NCI-H748 (cell line): Measurements from ENCODE around the gene CLTC.
"Not testable (repeated sequence)": the region's sequence is repeated elsewhere in the genome, so short reads cannot be mapped to it uniquely, and the experiment has no call there.

Source experiments
- DNase-seq: peaks from one replicate; lab custom pipeline; 2025; ENCODE audit not compliant: unreplicated experiment; lab: John Stamatoyannopoulos, UW

The CLTC gene

DNA sequence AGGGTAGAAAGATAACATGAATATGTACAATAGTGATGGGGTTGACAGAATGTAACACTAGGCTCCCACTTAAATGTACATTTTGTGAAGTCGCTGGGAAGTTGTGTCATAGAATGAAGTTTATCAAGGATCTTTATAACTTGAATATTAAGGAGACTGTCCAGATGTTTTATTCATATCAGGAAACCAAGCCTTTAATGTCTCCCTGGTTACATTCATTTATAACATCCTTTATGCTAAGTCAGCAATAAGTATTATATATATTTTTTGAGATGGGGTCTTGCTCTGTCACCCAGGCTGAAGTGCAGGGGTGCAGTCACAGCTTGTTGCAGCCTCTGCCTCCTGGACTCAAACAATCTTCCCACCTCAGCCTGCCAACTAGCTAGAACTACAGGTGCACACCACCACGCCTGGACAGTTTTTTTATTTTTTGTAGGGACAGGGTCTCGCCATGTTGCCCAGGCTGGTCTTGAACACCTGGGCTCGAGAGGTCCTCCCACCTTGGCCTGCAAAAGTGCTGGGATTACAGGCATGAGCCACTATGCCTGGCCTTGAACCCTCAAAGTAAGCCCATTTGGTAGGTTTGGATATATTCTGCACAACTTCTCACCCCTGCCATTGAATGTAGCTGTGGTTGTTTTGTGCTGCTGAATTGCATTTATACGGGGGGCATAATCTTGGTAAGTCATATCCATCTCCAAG lies 14.1 kb downstream of the CLTC start:
- DNase-seq, result no peak

DNA sequence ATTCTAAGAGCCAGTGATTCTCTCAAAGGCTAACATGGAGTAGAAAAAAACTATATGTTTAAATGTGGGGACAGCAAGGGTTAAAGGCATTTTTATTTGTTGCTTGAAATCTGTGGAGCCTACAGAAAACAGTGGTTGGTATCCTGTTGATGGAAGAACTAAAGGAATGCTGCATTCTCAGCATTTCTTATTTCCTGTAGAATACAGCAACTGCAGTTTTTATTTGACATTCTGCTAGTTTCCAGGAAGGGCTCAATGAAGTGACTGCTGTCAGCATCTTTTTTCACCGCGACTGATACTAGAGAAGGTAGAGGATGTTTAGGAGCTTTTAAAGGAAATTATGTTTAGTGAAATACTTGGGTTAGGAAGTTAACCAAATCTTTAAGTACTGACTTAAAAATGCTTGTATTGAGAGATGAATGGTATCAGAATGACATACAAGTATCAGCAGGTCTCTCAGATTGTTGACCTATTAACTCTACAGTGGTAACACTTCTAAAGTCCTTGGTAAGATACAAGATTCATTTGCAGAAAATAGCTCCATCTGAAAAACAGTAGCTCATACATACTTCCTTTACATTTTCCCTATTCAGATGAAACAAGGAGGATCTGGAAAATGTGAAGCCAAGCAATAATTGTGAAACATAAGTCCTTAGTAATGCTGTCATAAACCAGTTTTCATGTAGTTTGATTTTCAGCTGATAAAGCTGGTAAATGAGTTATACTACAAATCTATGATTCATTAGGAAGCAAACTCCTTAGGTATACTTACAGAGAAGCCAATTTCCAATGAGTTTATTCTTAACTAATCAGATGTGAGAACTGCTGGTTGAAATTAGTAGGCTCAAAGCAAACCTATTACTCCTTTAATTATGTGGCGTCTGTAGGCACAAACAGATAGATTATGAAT lies 15.2 kb downstream of the CLTC start:
- no peak for DNase-seq

DNA sequence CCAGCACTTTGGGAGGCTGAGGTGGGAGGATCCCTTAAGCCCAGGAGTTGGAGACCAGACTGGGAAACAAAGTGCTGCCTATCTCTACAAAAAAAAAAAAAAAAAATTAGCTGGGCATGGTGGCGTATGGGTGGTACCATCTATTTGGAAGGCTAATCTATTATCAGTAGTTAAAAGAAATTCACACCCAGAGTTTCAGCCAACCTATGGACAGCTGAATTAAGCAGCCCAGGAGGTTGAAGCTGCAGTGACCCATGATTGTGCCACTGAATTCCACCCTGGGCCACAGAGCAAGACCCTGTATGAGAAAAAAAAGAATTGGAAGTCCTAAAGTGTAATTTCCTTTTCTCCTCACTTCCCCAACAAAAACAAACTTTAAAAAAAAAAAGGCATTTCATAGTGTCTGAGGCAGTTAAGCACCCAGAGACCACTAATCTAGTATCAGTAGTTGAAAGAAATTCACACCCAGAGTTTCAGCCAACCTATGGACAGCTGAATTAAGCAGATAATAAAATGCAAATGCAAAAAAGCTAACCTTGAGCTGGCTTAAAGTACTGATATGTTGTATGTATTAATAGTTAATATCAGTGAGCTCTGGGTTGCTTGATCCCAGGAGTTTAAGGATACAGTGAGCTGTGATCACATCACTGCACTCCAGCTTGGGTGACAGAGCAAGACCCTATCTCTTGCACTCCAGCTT lies 18.1 kb downstream of the CLTC start:
- no peak for DNase-seq

DNA sequence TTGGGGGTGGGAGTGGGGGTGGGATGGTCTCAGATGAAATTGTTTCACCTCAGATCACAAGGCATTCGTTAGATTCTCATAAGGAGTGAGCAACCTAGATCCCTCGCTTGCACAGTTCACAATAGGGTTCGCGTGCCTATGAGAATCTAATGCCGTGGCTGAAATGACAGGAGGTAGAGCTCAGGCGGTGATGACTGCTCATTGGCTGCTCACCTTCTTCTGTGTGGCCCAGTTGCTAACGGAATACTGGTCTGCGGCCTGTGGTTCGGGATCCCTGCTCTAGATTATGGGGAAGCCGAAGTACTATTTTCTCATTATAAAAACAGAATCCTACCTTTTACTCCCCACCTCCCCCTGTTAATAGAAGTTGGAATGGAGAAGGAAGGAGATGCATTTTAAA lies 18.9 kb downstream of the CLTC start:
- no peak for DNase-seq

DNA sequence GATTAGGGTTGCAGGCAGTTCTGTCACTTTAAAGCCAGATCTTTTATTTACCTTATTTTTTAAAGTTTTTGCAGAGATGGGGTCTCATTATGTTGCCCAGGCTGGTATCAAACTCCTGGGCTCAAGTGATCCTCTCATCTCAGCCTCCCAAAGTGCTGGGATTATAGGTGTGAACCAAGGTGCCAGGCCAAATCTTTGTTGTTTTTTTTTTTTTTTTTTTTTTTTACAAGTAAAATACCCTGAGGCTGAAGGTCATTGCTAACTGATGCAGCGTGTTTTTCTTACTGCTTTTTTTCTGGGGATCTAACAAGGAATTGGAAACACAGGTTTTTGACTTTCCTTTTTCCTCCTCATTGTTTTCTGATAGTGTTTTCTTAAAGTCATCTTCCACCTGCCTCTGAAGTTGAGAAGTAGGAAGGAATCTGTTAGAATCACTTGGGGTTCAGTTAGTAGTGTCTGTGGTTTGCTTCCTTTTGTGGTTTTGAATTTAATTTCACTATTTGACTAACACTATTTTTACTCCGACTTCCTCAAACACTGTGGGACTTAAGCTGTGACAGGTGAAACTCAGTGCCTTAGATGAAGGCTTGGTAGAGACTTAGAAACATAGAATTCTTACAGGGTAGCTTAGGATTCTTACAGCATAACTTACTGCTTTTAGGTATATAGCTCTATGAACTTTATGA lies 22.2 kb downstream of the CLTC start:
- DNase-seq, result no peak

DNA sequence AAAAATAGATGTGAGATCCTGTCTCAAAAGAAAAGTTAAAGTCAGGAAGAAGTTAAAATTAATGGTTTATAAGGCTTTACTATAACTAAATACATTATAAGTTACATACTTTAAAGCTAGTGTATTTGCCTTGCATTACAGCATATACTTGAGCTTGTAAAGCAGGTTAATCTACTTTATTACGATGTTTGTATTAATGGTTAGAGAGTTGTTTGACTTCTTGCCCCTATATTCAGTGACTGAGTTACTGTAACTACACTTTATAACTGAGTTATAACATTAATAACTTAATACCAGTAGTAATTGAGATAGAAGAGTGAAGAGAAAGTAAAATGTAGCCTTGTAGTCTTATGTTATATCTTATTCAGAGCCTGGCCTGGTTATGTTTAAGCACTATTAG lies 22.9 kb downstream of the CLTC start:
- no peak for DNase-seq

DNA sequence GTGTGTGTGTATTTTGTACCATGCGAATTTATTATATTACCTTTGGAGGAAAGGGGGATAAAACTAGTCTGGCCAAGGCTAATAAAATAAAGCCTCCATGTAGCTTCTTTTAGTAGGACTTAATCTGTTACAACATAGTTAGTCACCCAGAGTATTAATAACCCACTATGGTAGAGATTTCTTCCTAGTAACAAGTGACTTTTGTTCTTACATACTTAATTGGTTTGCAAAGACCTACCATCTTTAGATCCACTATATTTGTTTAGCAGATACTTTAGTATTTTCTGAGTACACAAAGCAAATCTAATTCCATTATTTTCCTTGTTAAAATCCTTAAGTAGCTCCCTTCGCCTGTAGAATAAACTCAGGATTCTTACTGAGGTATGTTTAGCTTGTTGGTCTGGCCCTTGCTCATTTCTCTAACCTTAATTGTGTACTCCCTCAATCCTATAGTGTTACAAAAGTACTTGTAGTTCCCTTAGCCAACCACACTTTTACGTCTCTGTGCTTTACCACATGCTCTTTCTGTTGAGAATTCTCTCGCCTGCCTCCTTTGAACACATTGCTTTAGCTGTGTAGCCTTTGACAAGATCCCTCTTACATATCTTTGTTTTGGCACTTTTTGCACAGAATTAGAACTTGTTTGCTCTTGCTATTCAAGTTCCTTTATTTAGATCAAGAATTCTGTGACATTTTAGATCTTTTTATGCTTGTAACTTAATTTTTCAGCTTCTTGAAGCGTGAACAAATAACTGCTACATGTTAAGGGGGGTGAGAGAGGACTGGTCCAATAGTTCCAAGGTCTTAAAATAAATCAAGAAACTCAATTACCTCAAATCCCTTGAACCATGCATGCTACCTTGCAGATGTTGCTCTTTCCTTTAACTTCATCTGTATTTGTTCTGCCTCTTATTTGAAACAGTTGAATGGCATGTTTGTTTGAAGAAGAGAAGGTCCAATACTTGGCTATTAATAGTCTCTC lies 23.8 kb downstream of the CLTC start:
- DNase-seq, result no peak

DNA sequence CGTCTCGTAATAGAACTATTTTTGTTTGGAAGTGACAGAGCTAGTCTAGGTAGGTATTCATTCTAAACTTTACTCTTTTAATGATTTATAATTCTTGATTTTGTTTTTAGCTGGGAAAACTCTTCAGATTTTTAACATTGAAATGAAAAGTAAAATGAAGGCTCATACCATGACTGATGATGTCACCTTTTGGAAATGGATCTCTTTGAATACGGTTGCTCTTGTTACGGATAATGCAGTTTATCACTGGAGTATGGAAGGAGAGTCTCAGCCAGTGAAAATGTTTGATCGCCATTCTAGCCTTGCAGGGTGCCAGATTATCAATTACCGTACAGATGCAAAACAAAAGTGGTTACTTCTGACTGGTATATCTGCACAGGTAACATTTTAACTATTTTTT lies 27.6 kb downstream of the CLTC start:
- no peak for DNase-seq

DNA sequence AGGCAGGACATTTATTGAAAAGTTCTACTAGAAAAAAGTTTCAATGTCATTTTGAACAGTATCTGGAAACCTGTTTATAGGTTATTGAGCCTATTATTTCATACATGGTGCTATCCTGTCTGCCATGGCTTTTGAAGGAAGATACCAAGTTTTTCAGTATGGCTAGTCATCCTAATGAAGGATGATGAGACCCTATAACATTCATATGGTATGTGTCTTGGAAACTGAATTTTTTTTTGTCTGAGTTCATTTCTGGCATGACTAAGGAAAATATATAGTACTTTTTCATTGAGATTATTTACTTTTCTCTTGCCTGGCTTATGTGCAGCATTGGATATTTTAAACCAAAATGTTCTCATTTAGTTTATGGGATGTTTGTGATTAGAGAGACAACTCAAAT lies 30.2 kb downstream of the CLTC start:
- no peak for DNase-seq

DNA sequence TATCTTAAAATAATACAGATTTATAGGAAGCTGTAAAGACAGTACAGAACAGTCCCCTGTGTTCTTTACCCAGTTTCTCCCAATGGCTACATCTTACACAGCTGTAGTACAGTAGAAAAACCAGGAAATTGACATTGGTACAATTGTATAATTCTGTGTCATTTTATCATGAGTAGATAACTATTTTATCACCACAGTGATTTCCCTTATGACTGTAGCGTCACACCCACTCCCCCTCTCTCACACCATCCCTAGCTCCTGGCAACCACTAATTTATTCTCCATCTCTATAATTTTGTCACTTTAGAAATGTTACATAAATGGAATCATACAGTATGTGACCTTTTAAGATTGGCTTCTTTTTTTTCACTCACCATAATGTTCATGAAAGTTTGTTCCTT lies 30.9 kb downstream of the CLTC start:
- no peak for DNase-seq

DNA sequence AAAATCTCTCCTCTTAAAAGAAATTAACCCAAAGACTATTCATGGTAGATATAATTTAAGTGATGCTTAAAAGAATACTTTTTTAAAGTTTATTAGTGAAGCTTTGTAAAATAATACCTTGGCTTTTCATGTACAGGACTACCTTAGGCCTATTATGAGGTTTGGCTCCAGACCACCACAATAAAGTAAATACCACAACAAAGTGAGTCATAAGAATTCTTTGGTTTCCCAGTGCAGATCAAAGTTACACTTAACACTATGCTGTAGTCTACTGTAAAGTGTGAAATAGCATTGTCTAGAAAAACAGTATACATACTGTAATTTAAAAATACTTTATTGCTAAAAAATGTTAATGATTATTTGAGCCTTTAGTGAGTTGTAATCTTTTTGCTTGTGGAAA lies 31.7 kb downstream of the CLTC start:
- no peak for DNase-seq

DNA sequence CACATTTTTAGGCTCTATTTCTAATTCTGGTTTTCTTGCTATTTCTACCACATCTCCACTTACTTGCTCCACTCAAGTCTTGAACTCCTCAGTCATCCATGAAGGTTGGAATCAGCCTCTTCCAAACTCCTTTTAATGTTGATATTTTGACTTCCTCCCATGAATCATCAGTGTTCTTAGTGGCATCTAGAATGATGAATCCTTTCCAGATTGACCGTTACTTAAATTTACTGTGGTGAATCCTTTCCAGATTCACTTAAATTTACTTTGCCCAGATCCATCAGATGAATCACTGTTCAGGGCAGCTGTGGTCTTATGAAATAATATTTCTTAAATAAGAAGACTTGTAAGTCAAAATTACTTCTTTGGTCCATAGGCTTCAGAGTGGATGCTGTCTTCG lies 32.4 kb downstream of the CLTC start:
- DNase-seq, result no peak

DNA sequence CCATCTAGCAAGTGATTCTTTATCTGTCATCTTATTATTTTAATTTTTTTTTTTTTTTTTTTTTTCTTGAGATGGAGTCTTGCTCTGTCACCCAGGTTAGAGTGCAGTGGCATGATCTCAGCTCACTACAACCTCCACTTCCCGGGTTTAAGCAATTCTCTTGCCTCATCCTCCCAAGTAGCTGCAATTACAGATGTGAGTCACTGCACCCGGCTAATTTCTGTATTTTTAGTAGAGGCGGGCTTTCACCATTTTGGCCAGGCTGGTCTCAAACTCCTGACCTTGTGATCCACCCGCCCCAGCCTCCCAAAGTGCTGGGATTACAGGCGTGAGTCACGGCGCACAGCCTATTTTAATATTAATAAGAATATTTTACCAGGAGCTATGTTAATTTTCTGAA lies 36.9 kb downstream of the CLTC start:
- not testable (repeated sequence) for DNase-seq

DNA sequence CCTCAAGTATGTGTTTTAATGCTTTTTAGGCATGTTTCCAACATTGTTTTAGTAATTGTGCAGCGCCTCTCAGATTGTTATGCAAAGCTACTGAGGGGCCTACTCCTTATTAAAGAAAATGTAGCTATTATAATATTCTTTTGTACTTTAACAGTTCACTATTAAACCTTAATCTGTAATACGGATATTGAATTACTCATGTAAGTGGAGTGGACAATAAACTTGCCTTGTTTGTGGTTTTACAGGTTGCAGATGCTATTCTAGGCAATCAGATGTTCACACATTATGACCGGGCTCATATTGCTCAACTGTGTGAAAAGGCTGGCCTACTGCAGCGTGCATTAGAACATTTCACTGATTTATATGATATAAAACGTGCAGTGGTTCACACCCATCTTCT lies 46.5 kb downstream of the CLTC start:
- peak; percentile 15 for DNase-seq

DNA sequence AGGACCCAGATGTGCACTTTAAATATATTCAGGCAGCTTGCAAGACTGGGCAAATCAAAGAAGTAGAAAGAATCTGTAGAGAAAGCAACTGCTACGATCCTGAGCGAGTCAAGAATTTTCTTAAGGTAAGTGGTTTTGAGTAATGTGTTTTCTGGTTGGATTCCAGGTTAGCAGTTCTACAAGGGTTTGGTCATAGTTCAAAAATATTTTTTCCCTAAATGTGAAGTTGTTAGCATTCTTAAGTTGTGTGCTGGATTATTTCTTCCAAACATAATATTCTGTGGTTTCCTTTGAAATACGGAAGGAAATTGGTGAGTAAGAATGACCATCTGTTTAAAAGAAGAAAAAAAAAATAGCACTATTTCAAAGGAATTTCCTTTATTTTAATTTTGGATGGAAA lies 49.1 kb downstream of the CLTC start:
- no peak for DNase-seq

DNA sequence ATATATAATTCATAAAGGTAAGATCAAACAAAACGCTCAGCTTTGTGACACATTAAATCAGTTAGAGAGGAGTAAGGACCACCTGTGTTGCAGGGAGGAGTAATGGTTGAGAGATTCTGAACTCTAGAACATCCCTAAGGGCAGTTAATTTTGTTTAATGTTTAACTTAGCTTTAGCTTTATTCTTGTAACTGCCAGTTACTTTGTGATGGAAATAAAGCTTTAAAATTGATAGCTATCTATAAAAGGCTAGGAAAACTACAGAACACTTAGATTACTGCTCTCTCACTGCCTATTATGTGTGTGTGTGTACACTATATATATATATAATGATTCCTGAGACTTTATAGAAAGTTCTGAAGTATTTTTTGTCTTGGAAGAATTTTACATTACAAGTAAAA lies 49.7 kb downstream of the CLTC start:
- no peak for DNase-seq

DNA sequence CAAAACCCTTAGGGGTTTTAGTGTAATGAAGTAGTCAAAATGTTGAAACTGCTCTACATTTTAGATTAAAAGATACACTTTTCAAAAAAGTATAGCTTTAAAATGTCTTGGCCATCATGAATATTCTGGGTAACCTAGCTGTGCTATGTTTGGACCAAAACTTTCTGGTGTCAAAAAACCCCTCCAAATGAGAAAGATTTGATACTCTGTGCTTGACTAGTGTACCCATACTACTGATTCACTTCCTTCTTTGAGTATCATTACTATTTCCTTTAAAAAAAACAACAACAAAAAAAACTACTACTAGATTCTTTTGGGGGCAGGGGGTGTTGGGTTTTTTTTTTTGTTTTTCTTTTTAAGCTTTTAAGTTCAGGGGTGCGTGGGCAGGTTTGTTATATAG lies 50.2 kb downstream of the CLTC start:
- no peak for DNase-seq

DNA sequence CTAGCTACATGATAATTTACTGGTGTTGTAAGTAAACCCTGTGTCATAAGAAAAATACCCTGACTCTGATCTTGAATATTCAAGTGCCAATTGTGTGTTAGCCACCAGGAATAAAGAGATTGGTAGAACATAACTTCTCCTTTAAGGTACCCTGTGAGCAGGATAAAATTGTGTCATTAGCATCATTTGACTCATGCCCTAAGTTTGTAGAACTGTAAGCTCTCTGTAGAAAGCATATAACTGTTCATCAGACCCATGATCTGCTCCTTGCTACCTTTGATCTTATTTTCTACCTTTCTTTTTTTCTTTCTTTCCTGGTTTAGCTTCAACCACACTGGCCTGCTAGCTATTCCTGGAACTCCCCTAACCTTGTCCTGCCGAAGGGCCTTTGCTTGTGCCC lies 51.7 kb downstream of the CLTC start:
- DNase-seq, result no peak

DNA sequence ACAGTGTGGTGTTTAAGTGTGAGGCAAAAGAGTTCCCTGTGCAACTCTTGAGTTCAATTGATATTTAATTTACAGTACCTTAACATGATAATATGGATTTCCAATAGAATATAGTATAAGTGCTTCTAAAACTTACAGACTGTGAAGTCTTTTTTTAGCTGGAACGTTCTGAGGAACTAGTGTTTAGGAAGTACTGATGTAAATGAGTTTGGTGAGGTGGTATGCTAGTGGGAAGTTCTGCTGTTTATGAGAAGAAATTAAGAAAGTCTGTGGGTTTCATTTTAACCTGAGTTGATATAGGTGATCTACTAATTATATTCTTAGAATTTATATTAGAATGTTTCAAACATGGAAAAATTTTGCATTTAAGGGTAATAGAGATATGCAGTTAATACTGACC lies 55.5 kb downstream of the CLTC start:
- DNase-seq, result no peak

DNA sequence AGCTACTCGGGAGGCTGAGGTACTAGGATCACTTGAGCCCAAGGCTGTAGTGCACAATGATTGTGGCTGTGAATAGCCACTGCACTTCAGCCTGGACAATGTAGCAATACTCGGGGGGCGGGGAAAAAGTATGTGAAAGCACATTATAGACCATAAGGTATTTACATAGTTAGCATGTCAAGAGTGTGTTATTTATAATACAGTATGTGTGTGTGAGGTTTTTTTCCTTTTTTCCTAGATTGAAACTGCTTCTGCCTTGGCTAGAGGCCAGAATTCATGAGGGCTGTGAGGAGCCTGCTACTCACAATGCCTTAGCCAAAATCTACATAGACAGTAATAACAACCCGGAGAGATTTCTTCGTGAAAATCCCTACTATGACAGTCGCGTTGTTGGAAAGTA lies 57.0 kb downstream of the CLTC start:
- DNase-seq, result no peak
